Measurements from ENCODE around the gene DIAPH2.
"Not testable (repeated sequence)": the region's sequence is repeated elsewhere in the genome, so short reads cannot be mapped to it uniquely, and the experiment has no call there.

DIAPH2 gene

GRCh38 chrX:96834137-96834536 lies 149.5 kb downstream of the DIAPH2 start:
- DNase-seq, result no peak

GRCh38 chrX:96835660-96836289 lies 151.1 kb downstream of the DIAPH2 start:
- no peak for DNase-seq

GRCh38 chrX:96837808-96838207 lies 153.2 kb downstream of the DIAPH2 start:
- no peak for DNase-seq

GRCh38 chrX:96838537-96838936 lies 153.9 kb downstream of the DIAPH2 start:
- no peak for DNase-seq

- DNase-seq, result no peak
Measured at GRCh38 chrX:96841325-96841724, 156.7 kb downstream of the DIAPH2 start.

GRCh38 chrX:96841866-96842265 lies 157.2 kb downstream of the DIAPH2 start:
- DNase-seq, result not testable (repeated sequence)

GRCh38 chrX:96843566-96843965 lies 158.9 kb downstream of the DIAPH2 start:
- no peak for DNase-seq

GRCh38 chrX:96846841-96847240 lies 162.2 kb downstream of the DIAPH2 start:
- no peak for DNase-seq

- not testable (repeated sequence) for DNase-seq
Measured at GRCh38 chrX:96859422-96859821, 174.8 kb downstream of the DIAPH2 start.

GRCh38 chrX:96861218-96861617 lies 176.6 kb downstream of the DIAPH2 start:
- peak; percentile 16 for DNase-seq

GRCh38 chrX:96861661-96862060 lies 177.0 kb downstream of the DIAPH2 start:
- DNase-seq, result no peak

GRCh38 chrX:96883608-96884007 lies 199.0 kb downstream of the DIAPH2 start, which contains the start of gene RPA4:
Gene RPA4 (plus strand): TSS chrX:96883908. CDS start chrX:96884311, 403 bp downstream.
- DNase-seq, result no peak

GRCh38 chrX:96884027-96884426 lies 199.4 kb downstream of the DIAPH2 start:
- DNase-seq, result no peak

GRCh38 chrX:96889726-96890125 lies 205.1 kb downstream of the DIAPH2 start:
- DNase-seq, result no peak

GRCh38 chrX:96906741-96907140 lies 222.1 kb downstream of the DIAPH2 start:
- no peak for DNase-seq

- DNase-seq, result no peak
Measured at GRCh38 chrX:96907516-96908272, 223.1 kb downstream of the DIAPH2 start.

- no peak for DNase-seq
Measured at GRCh38 chrX:96909291-96909690, 224.6 kb downstream of the DIAPH2 start.

- DNase-seq, result no peak
Measured at GRCh38 chrX:96918864-96919263, 234.2 kb downstream of the DIAPH2 start.

GRCh38 chrX:96919672-96920071 lies 235.0 kb downstream of the DIAPH2 start:
- DNase-seq, result no peak

GRCh38 chrX:96924581-96924980 lies 239.9 kb downstream of the DIAPH2 start:
- DNase-seq, result no peak

GRCh38 chrX:96929036-96929435 lies 244.4 kb downstream of the DIAPH2 start:
- no peak for DNase-seq

GRCh38 chrX:96957718-96958117 lies 273.1 kb downstream of the DIAPH2 start:
- no peak for DNase-seq

GRCh38 chrX:96971812-96972211 lies 287.2 kb downstream of the DIAPH2 start:
- no peak for DNase-seq

GRCh38 chrX:96978906-96979305 lies 294.3 kb downstream of the DIAPH2 start:
- DNase-seq, result no peak

- DNase-seq, result no peak
Measured at GRCh38 chrX:96979766-96980165, 295.1 kb downstream of the DIAPH2 start.
